Dendritic cell treated with granulocyte-macrophage colony-stimulating factor and Interleukin-4, amounts not matched to agents 40 ng/mL and 50 ng/mL, for 4 days (primary cell): ENCODE data around the gene ATXN1.
A peak's percentile ranks its signal among the peaks of the same experiment; 100 is the strongest.

ENCODE experiments used
- H3K27ac Mint-ChIP-seq: one replicate; pipeline ENCODE4 v1.8.0; 2022; ENCODE audit warnings: mild to moderate bottlenecking, mixed read lengths
- H3K27me3 Mint-ChIP-seq: one replicate; pipeline ENCODE4 v1.8.0; 2022; ENCODE audit warnings: mild to moderate bottlenecking, mixed read lengths
- H3K36me3 Mint-ChIP-seq: one replicate; pipeline ENCODE4 v1.8.0; 2022; ENCODE audit warnings: low read depth, mixed read lengths
- H3K4me1 Mint-ChIP-seq: one replicate; pipeline ENCODE4 v1.8.0; 2022; ENCODE audit warnings: low read depth, mixed read lengths
- H3K4me3 Mint-ChIP-seq: one replicate; pipeline ENCODE4 v1.8.0; 2022; ENCODE audit warnings: mild to moderate bottlenecking, moderate library complexity, mixed read lengths
- H3K9me3 Mint-ChIP-seq: one replicate; pipeline ENCODE4 v1.8.0; 2022; ENCODE audit warnings: mixed read lengths
- intact Hi-C: fragments of 100-400 bp; cut with micrococcal nuclease; formaldehyde crosslinking; loops from one replicate; pipeline ENCODE4 v1.15.0; 2022

ATXN1 gene

GRCh38 chr6:16299861-16300260, 461.4 kb downstream of the ATXN1 start:
- Mint-ChIP-seq H3K4me3 (no peak overlapping the region), H3K27me3 (no peaks in the 10 kb centered on the region), H3K4me1 (peaks cover 4% of the 10 kb centered on the region), H3K36me3 (peaks cover 66% of the 10 kb centered on the region), H3K9me3 (no peaks in the 10 kb centered on the region), H3K27ac (no peak overlapping the region)
- intact Hi-C loops = no loop called here

- no peaks in the 10 kb centered on the region for H3K9me3 Mint-ChIP-seq
- intact Hi-C loops = no loop called here
- no peak overlapping the region for H3K4me3 Mint-ChIP-seq
- H3K27me3 Mint-ChIP-seq = no peaks in the 10 kb centered on the region
- H3K36me3 Mint-ChIP-seq = peaks cover 30% of the 10 kb centered on the region
- H3K4me1 Mint-ChIP-seq = no peaks in the 10 kb centered on the region
- H3K27ac Mint-ChIP-seq = no peak overlapping the region
Measured at GRCh38 chr6:16296061-16296670, 465.1 kb downstream of the ATXN1 start.

GRCh38 chr6:16295471-16295870, 465.8 kb downstream of the ATXN1 start:
- H3K27me3 Mint-ChIP-seq = no peaks in the 10 kb centered on the region
- intact Hi-C loops = no loop called here
- peaks cover 24% of the 10 kb centered on the region for H3K36me3 Mint-ChIP-seq
- no peaks in the 10 kb centered on the region for H3K4me1 Mint-ChIP-seq
- H3K27ac Mint-ChIP-seq = no peak overlapping the region
- no peaks in the 10 kb centered on the region for H3K9me3 Mint-ChIP-seq
- no peak overlapping the region for H3K4me3 Mint-ChIP-seq

GRCh38 chr6:16295060-16295459, 466.2 kb downstream of the ATXN1 start:
- intact Hi-C loops = no loop called here
- Mint-ChIP-seq H3K27me3 (no peaks in the 10 kb centered on the region), H3K27ac (no peak overlapping the region), H3K36me3 (peaks cover 22% of the 10 kb centered on the region), H3K9me3 (no peaks in the 10 kb centered on the region), H3K4me1 (no peaks in the 10 kb centered on the region), H3K4me3 (no peak overlapping the region)

GRCh38 chr6:16294371-16294770, 466.9 kb downstream of the ATXN1 start:
- H3K9me3 Mint-ChIP-seq = no peaks in the 10 kb centered on the region

GRCh38 chr6:16292942-16293341, 468.3 kb downstream of the ATXN1 start:
- H3K4me1 Mint-ChIP-seq = no peaks in the 10 kb centered on the region
- peaks cover under 1% of the 10 kb centered on the region for H3K27me3 Mint-ChIP-seq
- H3K4me3 Mint-ChIP-seq = no peak overlapping the region
- peaks cover 5% of the 10 kb centered on the region for H3K36me3 Mint-ChIP-seq
- H3K27ac Mint-ChIP-seq = no peak overlapping the region
- intact Hi-C loops = no loop called here
- no peaks in the 10 kb centered on the region for H3K9me3 Mint-ChIP-seq

More at GRCh38 chr6:16294371-16294770, 466.9 kb downstream of the ATXN1 start:
- intact Hi-C loops = no loop called here
- Mint-ChIP-seq H3K27ac (no peak overlapping the region), H3K4me3 (no peak overlapping the region), H3K4me1 (no peaks in the 10 kb centered on the region), H3K27me3 (no peaks in the 10 kb centered on the region), H3K36me3 (peaks cover 15% of the 10 kb centered on the region)

- Mint-ChIP-seq H3K27me3 (peaks cover 3% of the 10 kb centered on the region), H3K4me3 (no peak overlapping the region), H3K36me3 (peaks cover 1% of the 10 kb centered on the region), H3K4me1 (no peaks in the 10 kb centered on the region), H3K27ac (no peak overlapping the region), H3K9me3 (no peaks in the 10 kb centered on the region)
- intact Hi-C loops = no loop called here
Measured at GRCh38 chr6:16292432-16292831, 468.8 kb downstream of the ATXN1 start.

- Mint-ChIP-seq H3K36me3 (no peaks in the 10 kb centered on the region), H3K4me1 (no peaks in the 10 kb centered on the region), H3K4me3 (no peak overlapping the region), H3K9me3 (no peaks in the 10 kb centered on the region), H3K27ac (no peak overlapping the region), H3K27me3 (peaks cover 3% of the 10 kb centered on the region)
- intact Hi-C loops = no loop called here
Measured at GRCh38 chr6:16291739-16292138, 469.5 kb downstream of the ATXN1 start.

GRCh38 chr6:16288163-16288562, 473.1 kb downstream of the ATXN1 start:
- no peaks in the 10 kb centered on the region for H3K36me3 Mint-ChIP-seq
- H3K4me3 Mint-ChIP-seq = no peak overlapping the region
- no peak overlapping the region for H3K27ac Mint-ChIP-seq
- peaks cover 3% of the 10 kb centered on the region for H3K27me3 Mint-ChIP-seq
- no peaks in the 10 kb centered on the region for H3K4me1 Mint-ChIP-seq
- no peaks in the 10 kb centered on the region for H3K9me3 Mint-ChIP-seq
- intact Hi-C loops = no loop called here

GRCh38 chr6:16286151-16286522, 475.1 kb downstream of the ATXN1 start:
- H3K36me3 Mint-ChIP-seq = no peaks in the 10 kb centered on the region
- no peak overlapping the region for H3K27ac Mint-ChIP-seq
- H3K9me3 Mint-ChIP-seq = no peaks in the 10 kb centered on the region

GRCh38 chr6:16285467-16286150, 475.7 kb downstream of the ATXN1 start:
- intact Hi-C loops = no loop called here
- H3K27me3 Mint-ChIP-seq = peaks cover 4% of the 10 kb centered on the region
- no peaks in the 10 kb centered on the region for H3K4me1 Mint-ChIP-seq
- H3K36me3 Mint-ChIP-seq = no peaks in the 10 kb centered on the region
- no peak overlapping the region for H3K27ac Mint-ChIP-seq
- no peak overlapping the region for H3K4me3 Mint-ChIP-seq
- no peaks in the 10 kb centered on the region for H3K9me3 Mint-ChIP-seq

More at GRCh38 chr6:16286151-16286522, 475.1 kb downstream of the ATXN1 start:
- intact Hi-C loops = no loop called here
- H3K27me3 Mint-ChIP-seq = peaks cover 4% of the 10 kb centered on the region
- no peak overlapping the region for H3K4me3 Mint-ChIP-seq
- no peaks in the 10 kb centered on the region for H3K4me1 Mint-ChIP-seq

GRCh38 chr6:16284472-16284871, 476.8 kb downstream of the ATXN1 start:
- no peaks in the 10 kb centered on the region for H3K9me3 Mint-ChIP-seq
- no peak overlapping the region for H3K27ac Mint-ChIP-seq
- H3K36me3 Mint-ChIP-seq = no peaks in the 10 kb centered on the region
- H3K4me1 Mint-ChIP-seq = no peaks in the 10 kb centered on the region
- peaks cover 4% of the 10 kb centered on the region for H3K27me3 Mint-ChIP-seq
- intact Hi-C loops = no loop called here
- H3K4me3 Mint-ChIP-seq = no peak overlapping the region

- Mint-ChIP-seq H3K36me3 (no peaks in the 10 kb centered on the region), H3K27ac (no peak overlapping the region)
- intact Hi-C loops = no loop called here
Measured at GRCh38 chr6:16282370-16282769, 478.9 kb downstream of the ATXN1 start.

GRCh38 chr6:16279243-16279642, 482.0 kb downstream of the ATXN1 start:
- H3K4me1 Mint-ChIP-seq = no peaks in the 10 kb centered on the region
- no peaks in the 10 kb centered on the region for H3K36me3 Mint-ChIP-seq
- no peaks in the 10 kb centered on the region for H3K9me3 Mint-ChIP-seq
- H3K27me3 Mint-ChIP-seq = peaks cover 7% of the 10 kb centered on the region
- no peak overlapping the region for H3K4me3 Mint-ChIP-seq
- intact Hi-C loops = no loop called here
- peak overlapping the region; percentile 4 for H3K27ac Mint-ChIP-seq

More at GRCh38 chr6:16282370-16282769, 478.9 kb downstream of the ATXN1 start:
- H3K9me3 Mint-ChIP-seq = no peaks in the 10 kb centered on the region
- H3K4me3 Mint-ChIP-seq = no peak overlapping the region
- H3K27me3 Mint-ChIP-seq = peaks cover 6% of the 10 kb centered on the region
- H3K4me1 Mint-ChIP-seq = no peaks in the 10 kb centered on the region

- no peak overlapping the region for H3K27ac Mint-ChIP-seq
Measured at GRCh38 chr6:16278750-16279149, 482.5 kb downstream of the ATXN1 start.

More at GRCh38 chr6:16278750-16279149, 482.5 kb downstream of the ATXN1 start:
- no peaks in the 10 kb centered on the region for H3K9me3 Mint-ChIP-seq
- no peaks in the 10 kb centered on the region for H3K36me3 Mint-ChIP-seq
- no peaks in the 10 kb centered on the region for H3K4me1 Mint-ChIP-seq
- H3K4me3 Mint-ChIP-seq = no peak overlapping the region
- H3K27me3 Mint-ChIP-seq = peaks cover 7% of the 10 kb centered on the region
- intact Hi-C loops = no loop called here
